ENCODE data around the gene LRRC43.

DNA sequence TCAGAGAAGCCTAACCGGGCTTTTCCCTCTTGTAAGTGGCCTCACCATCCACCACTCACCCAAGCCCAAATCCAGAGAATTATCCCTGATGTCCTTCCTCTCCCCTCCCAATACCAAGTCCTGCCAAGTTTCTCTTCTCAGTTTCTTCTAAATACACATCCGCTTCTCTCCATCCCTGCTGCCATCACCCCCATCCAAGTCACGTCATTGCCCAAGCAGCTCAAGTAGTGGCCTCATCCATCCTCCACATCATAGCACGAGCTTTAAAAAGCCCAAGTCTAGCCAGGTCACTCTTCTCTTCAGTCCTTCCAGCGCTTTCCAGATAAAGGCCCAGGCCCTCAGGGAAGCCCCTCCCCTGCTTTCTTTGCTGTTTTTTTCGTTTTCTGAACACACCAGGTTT is 34.3 kb upstream of the LRRC43 start:
- TF ChIP-seq, protein P1, sequence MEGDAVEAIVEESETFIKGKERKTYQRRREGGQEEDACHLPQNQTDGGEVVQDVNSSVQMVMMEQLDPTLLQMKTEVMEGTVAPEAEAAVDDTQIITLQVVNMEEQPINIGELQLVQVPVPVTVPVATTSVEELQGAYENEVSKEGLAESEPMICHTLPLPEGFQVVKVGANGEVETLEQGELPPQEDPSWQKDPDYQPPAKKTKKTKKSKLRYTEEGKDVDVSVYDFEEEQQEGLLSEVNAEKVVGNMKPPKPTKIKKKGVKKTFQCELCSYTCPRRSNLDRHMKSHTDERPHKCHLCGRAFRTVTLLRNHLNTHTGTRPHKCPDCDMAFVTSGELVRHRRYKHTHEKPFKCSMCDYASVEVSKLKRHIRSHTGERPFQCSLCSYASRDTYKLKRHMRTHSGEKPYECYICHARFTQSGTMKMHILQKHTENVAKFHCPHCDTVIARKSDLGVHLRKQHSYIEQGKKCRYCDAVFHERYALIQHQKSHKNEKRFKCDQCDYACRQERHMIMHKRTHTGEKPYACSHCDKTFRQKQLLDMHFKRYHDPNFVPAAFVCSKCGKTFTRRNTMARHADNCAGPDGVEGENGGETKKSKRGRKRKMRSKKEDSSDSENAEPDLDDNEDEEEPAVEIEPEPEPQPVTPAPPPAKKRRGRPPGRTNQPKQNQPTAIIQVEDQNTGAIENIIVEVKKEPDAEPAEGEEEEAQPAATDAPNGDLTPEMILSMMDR (IDR thresholded peaks at IDR 0.05): no peak
- no peak for TF ChIP-seq POLR2A (IDR thresholded peaks at IDR 0.05)

Measured in uterus (tissue), 2 donors.